IMR-90 (cell line): ENCODE data around the gene OXSM. TPM values are rescaled to one million over a fixed set of nuclear protein-coding genes. Genes with fewer than 3 reads are reported as not detected.

Source experiments
- ATAC-seq: fragments of 200-7000 bp; cut with Tn5 transposase; 2 replicates; pipeline ENCODE4 v1.9.1; 2020; ENCODE audit warnings: low read depth, mild to moderate bottlenecking, moderate library complexity
- BruUV-seq: library from RNA; stranded (reverse); fragments of 400-500 nt; replicated peaks from 2 replicates; lab custom pipeline; 2021; lab: Mats Ljungman, UMichigan
- CTCF ChIA-PET: fragments of 300-600 bp; formaldehyde crosslinking; extraction: SDS; loops from one replicate; lab custom pipeline; 2021; ENCODE audit warnings: antibody characterized with exemption; lab: Yijun Ruan, JAX
- POLR2A ChIA-PET: fragments of 300-600 bp; sonication (Branson Sonifier 250); formaldehyde crosslinking; loops from one replicate; lab custom pipeline; 2022; ENCODE audit warnings: antibody characterized with exemption; ENCODE audit not compliant: unreplicated experiment; lab: Charles Lee
- DNase-seq: peaks from one replicate; pipeline ENCODE4 v3.0.0; 2013
- H2AFZ ChIP-seq: replicated peaks from 2 replicates; pipeline ENCODE3; 2013; ENCODE audit warnings: low read length, mild to moderate bottlenecking; ENCODE audit not compliant: poor library complexity
- H2AK5ac ChIP-seq: 2 replicates; pipeline ENCODE4 v1.6.1; 2013; ENCODE audit warnings: low read depth, low read length, inconsistent platforms
- H2AK9ac ChIP-seq: replicated peaks from 2 replicates; pipeline ENCODE3; 2013; ENCODE audit warnings: mild to moderate bottlenecking, low read depth, low read length, moderate library complexity; ENCODE audit not compliant: poor library complexity
- H2BK120ac ChIP-seq: 2 replicates; pipeline ENCODE4 v1.6.1; 2013; ENCODE audit warnings: low read depth, low read length, inconsistent platforms
- H2BK15ac ChIP-seq: 3 replicates; pipeline ENCODE4 v1.6.1; 2013; ENCODE audit warnings: low read depth, low read length, inconsistent platforms
- H2BK20ac ChIP-seq: 2 replicates; pipeline ENCODE4 v1.6.1; 2013; ENCODE audit warnings: low read depth, mild to moderate bottlenecking, inconsistent platforms, low read length, moderate library complexity
- H2BK5ac ChIP-seq: 2 replicates; pipeline ENCODE4 v1.6.1; 2013; ENCODE audit warnings: mild to moderate bottlenecking, low read depth, low read length, inconsistent platforms; ENCODE audit not compliant: poor library complexity, severe bottlenecking
- H3K14ac ChIP-seq: replicated peaks from 2 replicates; pipeline ENCODE4 v1.6.1; 2013; ENCODE audit warnings: low read depth, low read length, inconsistent platforms
- H3K18ac ChIP-seq: 2 replicates; pipeline ENCODE4 v1.6.1; 2013; ENCODE audit warnings: low read depth, low read length, control low read depth
- H3K23ac ChIP-seq: 2 replicates; pipeline ENCODE4 v1.6.1; 2013; ENCODE audit warnings: low read depth, low read length, inconsistent platforms
- H3K27ac ChIP-seq: 2 replicates; pipeline ENCODE4 v1.5.1; 2013; ENCODE audit warnings: mild to moderate bottlenecking, control low read depth, low read length; ENCODE audit not compliant: insufficient read depth
- H3K27me3 ChIP-seq: 2 replicates; pipeline ENCODE4 v1.6.1; 2013; ENCODE audit warnings: low read length; ENCODE audit not compliant: control insufficient read depth, insufficient read depth
- H3K36me3 ChIP-seq: 2 replicates; pipeline ENCODE4 v1.6.1; 2013; ENCODE audit warnings: low read length, mixed read lengths; ENCODE audit not compliant: control insufficient read depth, insufficient read depth
- H3K4ac ChIP-seq: 2 replicates; pipeline ENCODE4 v1.6.1; 2013; ENCODE audit warnings: low read depth, low read length, inconsistent platforms
- H3K4me1 ChIP-seq: 2 replicates; pipeline ENCODE4 v1.6.1; 2013; ENCODE audit warnings: low read length, mixed read lengths; ENCODE audit not compliant: control insufficient read depth, insufficient read depth
- H3K4me2 ChIP-seq: 2 replicates; pipeline ENCODE4 v1.6.1; 2013; ENCODE audit warnings: low read depth, mild to moderate bottlenecking, control low read depth, low read length, moderate library complexity
- H3K4me3 ChIP-seq: 2 replicates; pipeline ENCODE4 v1.5.1; 2013; ENCODE audit warnings: low read depth, mild to moderate bottlenecking, control low read depth, low read length, moderate library complexity; ENCODE audit not compliant: insufficient read depth
- H3K56ac ChIP-seq: 2 replicates; pipeline ENCODE4 v1.6.1; 2013; ENCODE audit warnings: low read length, inconsistent platforms; ENCODE audit not compliant: insufficient read depth; ENCODE audit errors: extremely low read depth
- H3K79me1 ChIP-seq, 2 experiments: 2 replicates each; pipeline ENCODE4 v1.6.1; 2013; ENCODE audit warnings: low read length in 2 of 2, inconsistent platforms in 1 of 2, low read depth in 1 of 2
- H3K9ac ChIP-seq: 2 replicates; pipeline ENCODE4 v1.6.1; 2013; ENCODE audit warnings: low read depth, low read length, control low read depth
- H3K9me1 ChIP-seq: 2 replicates; pipeline ENCODE4 v1.6.1; 2013; ENCODE audit warnings: low read length, inconsistent platforms; ENCODE audit not compliant: insufficient read depth
- H3K9me3 ChIP-seq: 2 replicates; pipeline ENCODE4 v1.6.1; 2013; ENCODE audit warnings: low read length; ENCODE audit not compliant: control insufficient read depth, insufficient read depth
- H4K20me1 ChIP-seq: 2 replicates; pipeline ENCODE4 v1.6.1; 2013; ENCODE audit warnings: low read length, inconsistent platforms; ENCODE audit not compliant: insufficient read depth
- H4K5ac ChIP-seq: 2 replicates; pipeline ENCODE4 v1.6.1; 2013; ENCODE audit warnings: mild to moderate bottlenecking, low read depth, low read length, control low read depth
- H4K8ac ChIP-seq, 2 experiments: 2 replicates each; pipeline ENCODE4 v1.6.1; 2013; ENCODE audit warnings: low read depth in 2 of 2, low read length in 2 of 2, control low read depth in 1 of 2, inconsistent platforms in 1 of 2
- H4K91ac ChIP-seq: 2 replicates; pipeline ENCODE4 v1.6.1; 2013; ENCODE audit warnings: low read depth, low read length, inconsistent platforms; ENCODE audit not compliant: insufficient read depth
- FOS ChIP-seq: fragments of 150-350 bp; IDR thresholded peaks from 2 replicates; pipeline ENCODE4 v1.6.1; 2016; ENCODE audit warnings: low read depth, low read length
- MAZ ChIP-seq: IDR thresholded peaks from 2 replicates; pipeline ENCODE4 v1.6.1; 2012; ENCODE audit warnings: low read depth, mild to moderate bottlenecking, low read length, improper control_type of control experiment, moderate library complexity, borderline replicate concordance
- MXI1 ChIP-seq: IDR thresholded peaks from 2 replicates; pipeline ENCODE4 v1.6.1; 2012; ENCODE audit warnings: low read depth, mild to moderate bottlenecking, low read length, moderate library complexity, borderline replicate concordance
- RAD21 ChIP-seq: IDR thresholded peaks from 2 replicates; pipeline ENCODE4 v1.6.1; 2012; ENCODE audit warnings: low read length, improper control_type of control experiment
- RFX5 ChIP-seq: IDR thresholded peaks from 2 replicates; pipeline ENCODE4 v1.8.0; 2012; ENCODE audit warnings: low read depth, mild to moderate bottlenecking, low read length, moderate library complexity
- WGBS, 2 experiments: methylation state at CpG; one replicate each; pipeline versions ENCODE4 v1.1.5 to v1.1.7; 2013; ENCODE audit warnings: missing lambda C conversion rate in 2 of 2; ENCODE audit not compliant: insufficient read length in 1 of 2; ENCODE audit errors: extremely low coverage in 2 of 2; 5-methylcytosine and 5-hydroxymethylcytosine counted together
- dilution Hi-C: fragments of 300-500 bp; cut with HindIII; formaldehyde crosslinking; loops from one replicate; pipeline ENCODE4 v1.14.3; 2018; ENCODE audit warnings: low sequenced_read_pairs; ENCODE audit not compliant: unreplicated experiment
- in situ Hi-C: fragments of 300-500 bp; cut with MboI; formaldehyde crosslinking; loops from 3 replicates; pipeline ENCODE4 v1.14.3; 2019; ENCODE audit warnings: low sequenced_read_pairs, inconsistent platforms, mixed read lengths
- intact Hi-C: fragments of 100-400 bp; cut with micrococcal nuclease; formaldehyde crosslinking; loops from 2 replicates; pipeline ENCODE4 v1.10.0; 2022
- polyA plus RNA-seq, 3 experiments: library from polyadenylated mRNA; depleted of rRNA; stranded (reverse); fragments of >200 nt; gene quantifications; 2 replicates each; pipeline ENCODE4 v1.2.3, GENCODE V29; 2012; ENCODE audit warnings: low replicate concordance in 1 of 3
- total RNA-seq: library from RNA; depleted of rRNA; stranded (reverse); fragments of >200 nt; gene quantifications from 2 replicates; pipeline ENCODE4 v1.2.3, GENCODE V29; 2012
- TF ChIP-seq, protein P1 (sequence below): fragments of 150-350 bp; IDR thresholded peaks from 2 replicates; pipeline ENCODE4 v1.6.1; 2016; ENCODE audit warnings: low read depth, mild to moderate bottlenecking, low read length, moderate library complexity, borderline replicate concordance

The OXSM gene
- total and polyA plus RNA-seq, 2 of the 4 experiments (the other 2 are of a cell fraction), result 11.4 to 15.4 TPM

DNA sequence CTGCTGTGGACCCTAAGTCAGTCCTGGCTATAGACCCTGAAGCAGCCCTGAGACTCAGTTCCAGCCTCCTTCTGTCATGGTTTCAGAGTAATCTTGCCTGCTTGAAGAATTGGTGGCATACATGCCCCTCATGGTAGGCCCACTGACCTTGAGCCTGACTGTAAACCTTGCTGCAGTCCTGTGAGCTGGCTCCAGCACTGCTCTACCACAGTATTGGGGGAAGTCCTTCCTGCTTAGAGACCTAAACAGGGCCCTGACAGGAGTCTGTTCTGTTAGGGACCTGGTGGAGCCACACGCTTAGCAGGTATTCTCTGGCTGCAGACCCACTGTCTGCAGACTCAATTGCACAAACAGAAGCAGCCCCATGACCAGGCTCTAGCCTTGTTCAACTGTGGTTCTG lies 47.1 kb downstream of the OXSM start:
- Histone ChIP-seq H3K4me3 (no peak overlapping the region), H2AK5ac (no peak overlapping the region), H3K4me1 (no peaks in the 10 kb centered on the region), H3K27me3 (no peaks in the 10 kb centered on the region), H4K5ac (no peak overlapping the region), H2AFZ (no peak overlapping the region), H3K9me3 (peaks cover 2% of the 10 kb centered on the region; the same call in 1 of the 2 replicates), H3K4me2 (no peak overlapping the region), H3K9me1 (no peaks in the 10 kb centered on the region), H3K27ac (no peak overlapping the region), H2BK15ac (no peak overlapping the region), H3K79me1 (no peaks in the 10 kb centered on the region), H2AK9ac (no peak overlapping the region), H4K20me1 (no peaks in the 10 kb centered on the region), H2BK5ac (no peak overlapping the region), H2BK20ac (no peak overlapping the region), H3K56ac (no peak overlapping the region), H3K9ac (no peak overlapping the region), H3K23ac (no peak overlapping the region), H3K36me3 (no peaks in the 10 kb centered on the region), H3K14ac (no peak overlapping the region), H3K4ac (no peak overlapping the region), H3K18ac (no peak overlapping the region), H4K8ac (no peak overlapping the region), H2BK120ac (no peak overlapping the region), H4K91ac (no peak overlapping the region)
- no peak for ATAC-seq
- no CpG with 5 or more reads among the region's 1 CpG for WGBS, 2 experiments
- in situ Hi-C loops (no loop called here), intact Hi-C loops (no loop called here), dilution Hi-C loops (no loop called here)
- no peak for DNase-seq
- BruUV-seq, result no TSS peak
- ChIA-PET POLR2A (interaction anchor here (0.9 kb wide), 1 partner anchor 10 kb away, joined by 5 read pairs; no protein-coding TSS in a partner anchor), CTCF (no interaction called here)
- TF ChIP-seq MAZ, result no peak
- TF ChIP-seq FOS, result no peak
- no peak for TF ChIP-seq RAD21
- TF ChIP-seq, protein P1, sequence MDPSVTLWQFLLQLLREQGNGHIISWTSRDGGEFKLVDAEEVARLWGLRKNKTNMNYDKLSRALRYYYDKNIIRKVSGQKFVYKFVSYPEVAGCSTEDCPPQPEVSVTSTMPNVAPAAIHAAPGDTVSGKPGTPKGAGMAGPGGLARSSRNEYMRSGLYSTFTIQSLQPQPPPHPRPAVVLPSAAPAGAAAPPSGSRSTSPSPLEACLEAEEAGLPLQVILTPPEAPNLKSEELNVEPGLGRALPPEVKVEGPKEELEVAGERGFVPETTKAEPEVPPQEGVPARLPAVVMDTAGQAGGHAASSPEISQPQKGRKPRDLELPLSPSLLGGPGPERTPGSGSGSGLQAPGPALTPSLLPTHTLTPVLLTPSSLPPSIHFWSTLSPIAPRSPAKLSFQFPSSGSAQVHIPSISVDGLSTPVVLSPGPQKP, result no peak
- TF ChIP-seq RFX5, result no peak
- TF ChIP-seq MXI1, result no peak
